ENCODE data around the gene ITK. TPM values are rescaled to one million over a fixed set of nuclear protein-coding genes. Genes with fewer than 3 reads are reported as not detected.
A peak's percentile ranks its signal among the peaks of the same experiment; 100 is the strongest.

Gene ITK
- total RNA-seq: 4.7 TPM

DNA sequence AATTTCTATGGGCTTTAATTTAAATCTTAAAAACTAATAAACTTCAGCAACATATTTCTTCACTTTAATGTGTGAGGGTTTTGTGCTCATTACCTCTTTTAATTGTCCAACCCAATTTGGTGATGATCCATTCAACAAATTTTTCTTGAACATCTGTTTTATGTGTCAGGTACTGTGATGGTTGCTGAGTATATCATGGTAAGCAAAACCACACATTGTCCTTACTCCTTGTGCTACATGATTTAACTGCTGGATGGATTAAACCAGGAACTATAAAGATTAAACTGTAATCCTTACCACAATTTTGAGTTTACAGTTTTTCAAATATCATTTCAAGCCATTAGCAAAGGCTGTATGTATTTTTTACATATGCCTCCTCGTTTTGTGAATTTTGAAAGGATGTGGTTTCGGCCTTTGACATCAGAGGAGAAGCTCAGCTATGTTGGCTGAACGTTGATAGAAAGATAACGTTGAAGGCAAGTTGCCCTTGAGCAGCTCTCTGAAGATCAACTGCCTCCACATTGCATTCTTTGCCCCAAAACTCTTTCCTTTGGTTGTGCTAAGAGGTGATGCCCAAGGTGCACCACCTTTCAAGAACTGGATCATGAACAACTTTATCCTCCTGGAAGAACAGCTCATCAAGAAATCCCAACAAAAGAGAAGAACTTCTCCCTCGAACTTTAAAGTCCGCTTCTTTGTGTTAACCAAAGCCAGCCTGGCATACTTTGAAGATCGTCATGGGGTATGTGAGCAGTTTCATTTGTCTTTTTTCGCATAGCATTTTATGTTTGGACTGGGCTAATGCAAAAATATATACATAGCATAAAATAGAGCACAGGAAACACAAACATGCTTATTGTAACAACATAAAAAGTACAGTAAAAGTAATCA lies at the start of gene ITK:
TSS of gene ITK (plus strand) at position 467 of the 891 bp plus-strand sequence. CDS start at position 605, 138 bp downstream.
- DNase-seq (ENCODE audit: low spot score): no peak

DNA sequence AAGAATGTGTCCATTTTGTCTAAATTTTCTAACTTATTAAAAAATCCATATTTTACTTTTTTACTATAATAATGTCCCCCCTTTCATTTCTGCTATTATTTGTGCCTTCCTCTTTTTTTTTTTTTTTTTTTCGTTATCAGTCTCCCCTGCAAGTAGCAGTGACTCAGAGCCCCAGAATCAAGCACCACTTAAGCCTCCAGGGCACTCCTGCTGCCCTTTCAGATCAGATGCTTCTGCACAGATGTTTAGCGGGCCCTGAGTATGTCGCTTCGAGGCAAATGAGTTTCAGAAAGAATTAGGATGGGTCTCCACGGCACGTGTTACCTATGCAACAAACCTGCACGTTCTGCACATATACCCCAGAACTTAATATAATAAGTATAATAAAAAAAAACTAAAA lies 49.7 kb upstream of the ITK start:
- DNase-seq (ENCODE audit: low spot score): no peak

DNA sequence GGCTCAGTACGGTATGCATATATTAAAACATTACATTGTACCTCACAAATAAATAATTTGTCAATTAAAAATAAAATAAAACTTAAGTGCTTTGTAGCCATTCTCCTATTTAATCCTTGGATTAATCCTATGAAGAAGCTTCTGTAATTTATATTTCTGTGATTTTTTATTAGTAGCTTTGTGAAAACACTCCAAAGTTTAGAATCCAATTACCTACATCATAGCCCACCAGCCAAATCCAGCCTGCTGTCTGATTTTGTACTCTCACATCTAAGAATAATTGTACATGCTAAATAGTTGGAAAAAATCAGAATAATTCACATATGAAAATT lies 48.4 kb upstream of the ITK start:
- no peak for DNase-seq (ENCODE audit: low spot score)

DNA sequence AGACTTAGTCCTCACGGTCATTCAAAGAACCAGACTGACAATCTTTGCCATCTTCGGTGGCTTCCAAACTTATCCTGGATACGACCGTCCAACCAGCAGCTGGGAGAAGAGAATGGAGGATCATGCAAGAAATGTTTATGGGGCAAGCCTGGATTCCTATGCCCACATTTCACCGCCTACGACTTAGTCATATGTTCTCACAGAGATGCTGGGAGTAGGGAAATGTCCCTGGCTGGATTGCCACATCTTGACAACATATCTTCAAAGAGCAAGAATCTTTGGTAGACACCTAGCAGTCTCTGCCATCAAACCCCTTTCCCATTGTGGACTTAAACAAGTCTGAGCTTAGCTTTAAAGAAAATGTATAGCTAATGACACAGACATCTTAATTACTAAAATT lies 42.9 kb upstream of the ITK start:
- DNase-seq (ENCODE audit: low spot score): no peak

DNA sequence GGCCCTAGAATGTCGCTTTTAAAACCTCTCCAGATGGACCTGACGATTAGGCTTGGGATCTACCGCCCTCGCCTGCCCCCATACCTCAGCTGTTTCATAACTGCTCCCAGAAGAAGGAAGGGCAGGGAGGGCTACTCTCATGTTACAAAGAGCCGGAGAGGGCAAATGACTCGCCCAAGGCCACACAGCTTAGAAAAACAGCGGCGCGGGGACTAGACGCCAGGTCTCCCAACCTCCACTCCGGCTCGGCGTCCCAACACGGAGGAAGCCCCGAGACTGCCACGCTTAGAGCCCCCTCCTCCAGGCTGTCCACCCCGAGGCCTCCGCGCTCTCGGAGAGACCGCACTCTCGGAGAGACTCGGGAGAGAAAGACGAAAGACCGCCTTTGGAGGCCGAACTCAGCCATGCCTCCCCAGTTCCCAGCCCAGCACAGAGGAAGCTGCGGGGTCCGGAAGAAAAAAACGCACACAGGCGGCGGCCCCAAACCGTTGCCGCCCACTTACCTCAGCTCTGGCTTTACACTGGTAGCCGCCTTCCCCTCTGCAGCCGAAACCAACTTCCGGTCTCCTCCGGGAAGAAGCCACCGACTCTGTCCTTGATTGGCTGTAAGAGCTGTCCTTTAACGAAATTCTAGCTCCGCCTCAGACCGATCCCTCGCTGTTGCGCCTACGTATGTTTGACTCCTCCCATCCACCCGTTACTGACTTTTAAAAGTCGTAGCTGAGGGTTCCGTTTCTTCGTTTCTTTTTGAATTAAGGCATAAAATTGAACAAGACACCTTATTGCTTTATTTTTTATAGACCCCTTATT lies 38.1 kb upstream of the ITK start, which contains the start of gene MED7:
TSS of gene MED7 (minus strand) at position 549 of the 810 bp plus-strand sequence. CDS start 3,434 bp downstream, outside the sequence.
- peak; percentile 96 for DNase-seq (ENCODE audit: low spot score)

DNA sequence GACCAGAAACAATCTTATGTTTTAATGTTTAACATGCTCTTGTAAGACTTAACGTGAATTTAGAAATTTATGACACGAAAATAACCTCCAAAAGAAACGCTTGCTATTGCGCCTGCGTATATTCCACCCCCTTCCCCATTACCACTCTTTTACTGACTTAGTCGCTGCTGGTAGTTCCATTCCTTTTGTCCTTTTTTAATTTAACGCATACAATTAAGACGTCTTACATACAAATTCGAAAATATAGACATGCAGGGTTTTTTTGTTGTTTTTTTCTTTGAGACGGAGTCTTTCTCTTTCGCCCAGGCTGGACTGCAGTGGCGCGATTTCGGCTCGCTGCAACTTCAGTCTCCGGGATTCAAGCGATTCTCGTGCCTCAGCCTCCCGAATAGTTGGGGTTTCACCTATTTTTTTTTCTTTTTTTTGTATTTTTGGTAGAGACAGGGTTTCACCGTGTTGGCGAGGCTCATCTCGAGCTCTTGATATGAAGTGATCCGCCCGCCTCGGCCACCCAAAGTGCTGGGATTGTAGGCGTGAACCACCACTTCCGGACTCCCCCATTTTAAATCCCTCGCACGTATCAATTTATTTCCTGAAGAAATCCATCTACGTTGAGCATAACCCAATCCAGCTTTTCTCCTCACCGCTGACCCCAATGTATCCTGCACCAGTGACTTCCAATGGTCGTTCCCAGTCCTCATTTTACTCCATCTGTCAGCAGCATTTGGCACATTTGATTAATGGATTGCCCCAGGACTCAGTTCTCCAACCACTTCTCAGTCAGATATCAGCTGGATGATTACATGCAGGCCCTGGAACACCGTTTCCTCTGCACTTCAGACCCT lies 37.3 kb upstream of the ITK start:
- peak; percentile 53 for DNase-seq (ENCODE audit: low spot score)

DNA sequence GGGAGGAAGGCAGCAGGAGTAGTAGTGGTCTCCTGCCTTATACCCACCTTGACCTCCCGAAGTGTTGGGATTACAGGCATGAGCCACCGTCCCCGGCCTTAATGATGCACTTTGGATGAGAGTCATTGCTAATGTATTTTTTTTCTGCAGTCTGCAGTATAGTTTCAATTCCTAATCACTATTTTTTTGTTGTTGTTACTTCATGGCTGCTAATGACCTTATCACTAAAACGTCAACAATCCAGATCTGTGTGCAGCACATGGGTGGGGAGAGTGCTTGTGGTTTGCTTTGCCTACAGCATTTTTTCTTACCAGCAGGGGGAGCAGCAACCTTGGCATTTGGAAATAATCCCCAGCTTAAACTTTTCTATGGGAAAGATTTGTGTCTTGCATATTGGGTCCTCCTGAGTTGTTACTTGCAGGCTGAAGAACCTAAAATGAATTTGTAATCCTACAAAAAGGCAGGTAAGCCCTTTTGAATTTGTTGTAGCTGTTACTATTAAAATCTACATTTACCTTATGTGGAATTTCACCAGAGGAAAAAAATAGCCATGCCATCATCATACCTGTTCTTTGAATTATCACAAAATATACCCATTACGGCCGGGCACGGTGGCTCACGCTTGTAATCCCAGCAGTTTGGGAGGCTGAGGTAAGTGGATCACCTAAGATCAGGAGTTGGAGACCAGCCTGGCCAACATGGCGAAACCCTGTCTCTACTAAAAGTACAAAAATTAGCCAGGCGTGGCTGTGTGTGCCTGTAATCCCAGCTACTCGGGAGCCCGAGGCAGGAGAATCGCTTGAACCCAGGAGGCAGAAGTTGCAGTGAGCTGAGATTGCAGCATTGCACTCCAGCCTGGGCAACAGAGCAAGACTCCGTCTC lies 31.7 kb upstream of the ITK start:
- peak; percentile 75 for DNase-seq (ENCODE audit: low spot score)

DNA sequence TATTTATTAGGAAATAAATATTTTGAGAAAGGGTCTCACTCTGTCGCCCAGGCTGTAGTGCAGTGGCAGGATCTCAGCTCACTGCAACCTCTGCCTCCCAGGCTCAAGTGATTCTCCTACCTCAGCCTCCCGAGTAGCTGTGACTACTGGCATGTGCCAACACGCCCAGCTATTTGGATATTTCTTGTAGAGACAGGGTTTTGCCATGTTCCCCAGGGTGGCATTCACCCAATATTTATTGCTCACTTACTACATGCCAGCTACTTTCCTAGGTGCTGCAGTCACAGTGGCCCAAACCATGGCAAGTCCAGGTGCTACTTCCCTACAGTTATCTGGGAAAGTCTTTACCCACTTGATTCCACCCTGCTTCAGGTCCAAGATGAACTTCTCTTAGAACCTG lies 29.6 kb upstream of the ITK start:
- no peak for DNase-seq (ENCODE audit: low spot score)

DNA sequence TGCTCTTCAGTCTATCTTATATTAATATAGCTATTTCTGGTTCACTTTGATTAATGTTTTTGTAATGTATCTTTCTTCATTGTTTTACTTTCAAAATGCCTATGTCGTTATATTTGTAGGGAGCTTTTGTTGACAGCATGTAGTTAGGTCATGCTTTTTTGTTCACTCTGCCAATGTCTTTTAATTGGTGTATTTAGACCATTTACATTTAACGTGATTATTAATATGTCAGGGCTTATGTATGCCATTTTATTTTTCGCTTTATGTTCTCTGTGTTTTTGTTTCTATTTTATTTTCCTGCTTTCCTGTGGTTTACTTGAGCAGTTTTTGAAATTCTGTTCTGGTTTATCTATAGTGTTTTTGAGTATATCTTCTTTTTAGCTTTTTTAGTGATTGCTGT lies 25.3 kb upstream of the ITK start:
- no peak for DNase-seq (ENCODE audit: low spot score)

DNA sequence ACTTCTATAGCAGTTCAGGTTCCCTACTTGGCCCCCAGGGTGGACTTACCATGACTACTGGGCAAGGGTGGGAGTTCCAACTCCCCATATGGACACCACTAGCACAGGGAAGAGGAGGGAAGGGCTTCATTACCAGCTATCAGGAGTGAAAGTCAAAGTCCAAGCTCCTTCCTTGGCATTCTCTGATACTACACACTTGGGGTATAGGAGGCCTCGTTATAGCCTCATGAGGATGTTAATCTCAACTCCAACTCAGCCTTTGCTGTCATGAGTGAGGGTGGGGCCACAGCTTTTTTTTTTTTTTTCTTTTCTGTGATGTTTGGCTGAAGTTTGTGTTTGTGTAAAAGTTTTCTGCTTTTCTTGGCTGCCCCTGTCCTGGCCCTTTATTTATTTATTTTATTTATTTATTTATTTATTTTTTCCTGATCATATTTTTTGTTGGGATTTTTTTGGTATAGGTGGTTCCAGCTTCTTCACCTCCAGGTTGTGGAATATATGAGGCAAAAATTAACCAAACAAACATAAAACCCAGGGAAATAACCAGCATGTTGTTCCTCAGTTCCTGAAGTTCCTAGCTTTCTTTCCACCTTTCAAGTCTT lies 23.2 kb upstream of the ITK start:
- DNase-seq (ENCODE audit: low spot score): no peak

DNA sequence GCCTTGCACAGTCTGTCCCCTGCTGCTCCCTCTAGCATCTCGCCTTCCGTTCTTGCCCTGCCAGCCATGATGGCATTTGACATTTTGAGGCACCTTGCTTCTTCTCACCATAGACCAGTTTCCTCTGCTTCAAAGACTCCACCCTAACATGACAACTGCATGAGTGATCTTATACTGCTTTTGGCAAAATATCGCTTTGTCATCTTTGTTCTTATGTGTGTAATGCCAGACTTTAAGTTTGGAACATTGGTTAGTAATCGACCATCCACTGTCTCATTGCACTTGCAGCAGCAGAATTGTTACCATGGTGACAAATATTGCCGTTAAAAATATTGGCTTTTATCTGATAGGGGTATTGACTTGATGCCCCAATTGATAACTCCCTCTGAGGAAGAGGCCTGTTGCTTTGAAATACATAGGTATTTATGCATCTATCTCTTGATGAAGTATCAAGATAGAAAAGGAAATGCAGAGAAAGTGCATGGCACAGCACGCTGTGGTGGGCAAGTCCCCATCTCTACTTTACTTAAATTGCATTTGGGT lies 21.4 kb upstream of the ITK start:
- no peak for DNase-seq (ENCODE audit: low spot score)

DNA sequence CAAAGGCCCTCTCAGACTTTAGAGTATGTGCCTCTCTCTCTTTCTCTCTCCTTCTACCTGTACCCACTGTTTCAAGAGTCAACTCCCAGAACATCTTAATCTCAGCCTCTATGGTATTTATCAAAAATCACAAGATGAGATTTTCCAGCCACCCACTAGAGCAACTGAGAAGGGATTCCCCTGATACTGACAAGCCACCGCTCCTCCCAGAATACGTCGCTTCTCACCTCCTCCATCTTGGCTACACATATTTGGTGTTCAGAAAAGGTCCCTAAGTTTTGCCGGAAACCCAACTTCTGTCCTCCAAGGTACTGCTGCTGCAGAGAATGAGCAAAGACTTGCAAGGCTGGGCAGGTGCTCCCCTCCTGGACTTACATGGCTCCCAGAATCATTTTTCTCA lies 20.6 kb upstream of the ITK start:
- no peak for DNase-seq (ENCODE audit: low spot score)

DNA sequence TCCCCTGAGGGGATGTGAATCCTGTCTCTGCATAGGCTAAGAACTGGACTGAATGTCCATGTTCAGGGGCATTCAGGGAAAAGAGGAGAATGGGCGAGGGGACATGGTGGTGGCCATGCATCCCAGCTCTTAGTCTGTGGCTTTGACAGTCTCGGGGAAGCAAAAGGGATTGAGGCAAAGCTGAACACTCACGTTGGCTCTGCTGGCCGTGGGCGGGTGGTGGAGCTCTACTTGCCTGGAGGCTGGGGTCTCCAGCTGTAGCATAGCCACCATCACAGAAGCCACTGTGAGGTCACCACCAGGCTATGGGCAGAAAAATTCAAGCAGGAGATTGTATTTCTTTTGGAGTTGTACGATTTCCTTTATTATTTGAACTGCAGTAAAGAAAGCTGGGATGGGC lies 18.6 kb upstream of the ITK start:
- no peak for DNase-seq (ENCODE audit: low spot score)

DNA sequence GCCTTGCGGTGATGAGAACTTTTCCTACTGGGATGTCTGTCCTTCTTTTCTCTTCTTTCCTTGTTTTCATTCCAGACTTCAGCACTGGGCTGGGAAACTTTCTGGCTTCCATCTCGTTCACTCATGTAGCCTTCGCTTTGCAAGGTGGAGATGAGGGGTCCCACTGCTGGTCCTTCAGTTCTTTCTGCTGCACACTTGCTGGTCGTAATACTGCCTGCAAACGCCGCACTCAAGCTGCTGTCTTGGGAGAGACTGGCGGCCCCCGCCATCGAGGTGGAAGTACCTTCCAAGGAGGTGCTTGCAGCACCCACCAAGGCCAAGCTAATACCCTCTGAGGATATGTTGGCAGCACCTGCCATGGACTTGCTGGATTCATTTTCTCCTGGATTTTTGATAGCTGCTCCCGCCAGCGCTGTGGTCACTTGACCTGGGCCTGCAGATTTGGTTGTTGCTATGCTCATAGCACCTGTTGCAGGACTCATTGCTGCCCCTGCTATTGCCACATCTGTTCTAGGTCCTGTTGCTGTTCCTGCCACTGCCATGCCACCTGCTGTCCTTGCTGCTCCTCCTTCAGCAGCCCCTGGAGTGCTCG lies 17.6 kb upstream of the ITK start:
- no peak for DNase-seq (ENCODE audit: low spot score)

DNA sequence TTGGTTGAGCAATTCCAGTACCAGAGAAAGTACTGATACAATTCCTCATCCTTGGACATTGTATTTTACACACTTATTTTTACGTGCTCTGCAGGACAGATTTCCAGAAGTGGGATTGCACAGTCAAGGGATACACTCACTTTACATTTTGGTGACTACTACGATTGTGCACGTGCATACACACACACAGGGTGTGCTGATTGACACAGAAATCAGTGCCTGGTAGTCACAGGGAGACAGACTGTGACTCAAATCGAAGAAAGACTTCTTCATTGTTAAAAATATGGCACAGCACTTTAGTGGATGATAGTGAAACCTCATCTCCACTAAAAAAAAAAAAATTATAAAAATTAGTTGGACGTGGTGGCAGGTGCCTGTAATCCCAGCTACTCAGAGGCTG lies 16.1 kb upstream of the ITK start:
- no peak for DNase-seq (ENCODE audit: low spot score)

DNA sequence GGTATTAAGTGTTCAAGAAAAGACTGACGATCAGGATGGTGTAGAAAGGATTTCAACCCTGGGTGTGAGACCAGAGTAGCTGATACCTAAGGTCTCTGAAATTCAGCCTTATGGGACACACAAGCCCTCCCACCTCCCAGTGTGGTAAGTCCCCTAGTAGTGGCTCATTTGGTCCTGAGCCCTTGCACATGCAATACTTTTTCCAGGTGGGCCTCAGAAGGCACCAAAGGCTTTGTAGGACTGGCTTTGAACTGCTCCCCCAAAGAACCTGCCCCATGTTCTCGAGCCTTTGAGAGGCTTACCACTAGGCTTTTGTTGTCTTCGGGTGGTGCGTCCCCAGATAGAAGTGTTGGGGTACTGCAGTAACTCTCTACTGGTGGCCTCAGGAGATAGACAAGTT lies 15.4 kb upstream of the ITK start:
- DNase-seq (ENCODE audit: low spot score): no peak

DNA sequence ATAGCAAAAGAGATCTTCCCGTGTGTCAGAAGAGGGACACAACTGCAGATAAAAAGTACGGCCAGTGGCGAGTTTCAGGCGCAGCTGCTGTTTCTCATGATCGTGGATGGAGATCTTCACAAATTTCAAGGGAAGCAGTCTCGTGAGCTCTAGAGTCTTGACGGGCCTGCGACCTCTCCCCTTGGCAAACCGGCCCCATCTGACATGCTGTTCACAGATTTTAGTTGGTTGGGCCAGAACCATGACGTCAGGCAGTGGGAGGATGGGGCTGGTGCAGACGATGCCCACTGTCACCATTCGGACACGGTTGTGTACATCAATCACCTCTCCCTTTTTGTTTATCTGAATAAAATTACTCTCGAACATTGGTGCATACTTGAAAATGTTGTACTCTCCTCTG lies 15.0 kb upstream of the ITK start:
- DNase-seq (ENCODE audit: low spot score): no peak

DNA sequence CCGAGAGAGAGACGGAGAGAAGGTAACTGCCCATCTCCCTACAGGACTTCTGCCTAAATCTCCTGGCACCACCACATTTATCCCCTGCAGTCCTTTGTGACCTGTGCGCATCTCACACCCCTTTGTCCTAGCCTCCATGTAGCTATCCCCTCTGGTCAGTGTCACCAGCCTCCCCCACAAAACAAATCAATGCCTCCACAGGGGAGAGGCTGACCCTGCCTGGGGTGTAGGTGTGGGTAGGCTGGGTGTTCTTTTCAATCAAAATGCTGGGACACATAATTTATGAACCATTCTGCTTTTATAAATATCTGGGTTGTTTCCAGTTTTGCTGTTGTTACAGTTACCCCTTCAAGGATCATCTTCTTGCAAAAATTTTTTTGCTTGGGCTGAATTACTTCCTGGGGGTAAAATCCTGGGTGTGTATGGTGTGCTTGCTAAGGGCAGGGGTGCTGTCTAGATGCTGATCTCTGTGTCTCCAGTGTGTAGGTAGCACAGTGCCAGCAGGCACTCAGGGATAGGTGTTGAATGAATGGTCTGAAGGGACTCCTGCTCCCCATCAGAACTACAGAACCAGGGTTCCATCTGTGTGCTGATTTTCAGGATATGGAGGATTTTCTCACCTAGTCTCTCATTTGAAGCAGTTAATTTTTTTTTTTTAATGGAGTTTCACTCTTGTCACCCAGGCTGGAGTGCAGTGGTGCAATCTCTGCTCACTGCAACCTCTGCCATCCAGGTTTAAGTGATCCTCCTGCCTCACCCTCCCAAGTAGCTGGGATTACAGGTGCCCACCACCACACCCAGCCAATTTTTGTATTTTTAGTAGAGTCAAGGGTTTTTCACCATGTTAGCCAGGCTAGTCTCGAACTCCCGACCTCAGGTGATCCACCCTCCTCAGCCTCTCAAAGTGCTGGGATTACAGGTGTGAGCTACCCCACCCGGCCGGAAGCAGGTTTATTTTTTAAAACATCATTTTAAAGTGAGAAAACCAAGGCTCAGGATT lies 14.1 kb upstream of the ITK start, which contains the start of gene GARIN3:
TSS of gene GARIN3 (minus strand) at position 51 of the 1,000 bp plus-strand sequence. CDS start 96 bp downstream, outside the sequence.
- no peak for DNase-seq (ENCODE audit: low spot score)
